Stromal cell of bone marrow (primary cell): ENCODE results near the gene KLHL29.

Experiments
- DNase-seq: peaks from one replicate; pipeline ENCODE4 v3.0.0-alpha.2; 2012; ENCODE audit warnings: low read depth

The KLHL29 gene

GRCh38 chr2:23394700-23395099 lies 9.7 kb downstream of the KLHL29 start:
- DNase-seq: no peak

GRCh38 chr2:23397478-23397877 lies 12.5 kb downstream of the KLHL29 start:
- no peak for DNase-seq

- no peak for DNase-seq
Measured at GRCh38 chr2:23399674-23400261, 14.8 kb downstream of the KLHL29 start.

GRCh38 chr2:23400703-23401102 lies 15.7 kb downstream of the KLHL29 start:
- no peak for DNase-seq

- no peak for DNase-seq
Measured at GRCh38 chr2:23401427-23402204, 16.6 kb downstream of the KLHL29 start.

GRCh38 chr2:23402205-23402740 lies 17.3 kb downstream of the KLHL29 start:
- DNase-seq: no peak

GRCh38 chr2:23404426-23404825 lies 19.4 kb downstream of the KLHL29 start:
- no peak for DNase-seq

- DNase-seq: no peak
Measured at GRCh38 chr2:23409248-23409647, 24.3 kb downstream of the KLHL29 start.

- no peak for DNase-seq
Measured at GRCh38 chr2:23410596-23410995, 25.6 kb downstream of the KLHL29 start.

- DNase-seq: peak; percentile 96
Measured at GRCh38 chr2:23411752-23412431, 26.9 kb downstream of the KLHL29 start.

GRCh38 chr2:23412556-23413155 lies 27.7 kb downstream of the KLHL29 start:
- DNase-seq: no peak

- no peak for DNase-seq
Measured at GRCh38 chr2:23413641-23414040, 28.7 kb downstream of the KLHL29 start.

- no peak for DNase-seq
Measured at GRCh38 chr2:23414106-23414505, 29.1 kb downstream of the KLHL29 start.

- DNase-seq: no peak
Measured at GRCh38 chr2:23414871-23415270, 29.9 kb downstream of the KLHL29 start.

GRCh38 chr2:23417310-23417709 lies 32.3 kb downstream of the KLHL29 start:
- no peak for DNase-seq

GRCh38 chr2:23418056-23418455 lies 33.1 kb downstream of the KLHL29 start:
- DNase-seq: no peak

- DNase-seq: peak; percentile 76
Measured at GRCh38 chr2:23418461-23418911, 33.5 kb downstream of the KLHL29 start.

GRCh38 chr2:23419171-23420090 lies 34.5 kb downstream of the KLHL29 start:
- DNase-seq: no peak

- no peak for DNase-seq
Measured at GRCh38 chr2:23420091-23420839, 35.3 kb downstream of the KLHL29 start.

- no peak for DNase-seq
Measured at GRCh38 chr2:23420840-23421476, 36.0 kb downstream of the KLHL29 start.
